B cell (primary cell): ENCODE results near the gene NAB2. TPM values are rescaled to one million over a fixed set of nuclear protein-coding genes. Genes with fewer than 3 reads are reported as not detected.

Experiments
- ATAC-seq: fragments of 200-7000 bp; cut with Tn5 transposase; one replicate; pipeline ENCODE4 v1.10.0; 2021; ENCODE audit warnings: low read depth, mild to moderate bottlenecking, moderate number of reproducible peaks, moderate library complexity
- CTCF ChIA-PET: fragments of 350-600 bp; sonication (Branson Sonifier 250); formaldehyde crosslinking; loops from one replicate; lab custom pipeline; 2021; ENCODE audit warnings: antibody characterized with exemption, inconsistent platforms; lab: Charles Lee
- POLR2A ChIA-PET: fragments of 350-600 bp; sonication (Branson Sonifier 250); formaldehyde crosslinking; loops from one replicate; lab custom pipeline; 2021; ENCODE audit warnings: antibody characterized with exemption; lab: Charles Lee
- DNase-seq: peaks from one replicate; pipeline ENCODE4 v3.0.0; 2013
- H2AFZ ChIP-seq: 2 replicates; pipeline ENCODE4 v1.6.1; 2012; ENCODE audit warnings: mild to moderate bottlenecking, low read depth, low read length; ENCODE audit not compliant: insufficient read depth, poor library complexity, severe bottlenecking
- H3K27ac ChIP-seq, 2 donors: 1 replicate in 1 of 2; 2 replicates in 1 of 2; pipeline ENCODE4 v1.5.1; 2012 to 2013; ENCODE audit warnings: low read length in 2 of 2, mild to moderate bottlenecking in 2 of 2, moderate library complexity in 1 of 2
- H3K27me3 ChIP-seq, 4 experiments: fragments of 200-600 bp in 1 of 4; sonication (generic) in 1 of 4; replicated peaks in 1 of 4; 1 replicate in 2 of 4; 2 replicates in 2 of 4; pipeline versions ENCODE4 v1.6.1 to v1.7.0; 2013 to 2016; ENCODE audit warnings: low read length in 3 of 4, mild to moderate bottlenecking in 2 of 4, mixed read lengths in 1 of 4, moderate library complexity in 1 of 4; ENCODE audit not compliant: insufficient read depth in 4 of 4, control insufficient read depth in 3 of 4; ENCODE audit errors: control extremely low read depth in 1 of 4
- H3K36me3 ChIP-seq, 2 experiments: replicated peaks in 1 of 2; 1 replicate in 1 of 2; 2 replicates in 1 of 2; pipeline versions ENCODE4 v1.6.1 to v1.7.1; 2013; ENCODE audit warnings: low read length in 1 of 2; ENCODE audit not compliant: insufficient read depth in 2 of 2, control insufficient read depth in 1 of 2; ENCODE audit errors: control extremely low read depth in 1 of 2, extremely low read depth in 1 of 2
- H3K4me1 ChIP-seq, 2 donors: fragments of 200-600 bp in 1 of 2; sonication (generic) in 1 of 2; 1 replicate in 1 of 2; 2 replicates in 1 of 2; pipeline versions ENCODE4 v1.5.1 to v1.6.1; 2013 to 2017; ENCODE audit warnings: low read length in 2 of 2; ENCODE audit not compliant: control insufficient read depth in 2 of 2, insufficient read depth in 2 of 2
- H3K4me2 ChIP-seq: replicated peaks from 2 replicates; pipeline ENCODE3; 2012; ENCODE audit warnings: mild to moderate bottlenecking, low read depth, low read length; ENCODE audit not compliant: poor library complexity, severe bottlenecking
- H3K4me3 ChIP-seq, 5 experiments: fragments of 200-600 bp in 1 of 5; sonication (generic) in 1 of 5; 1 replicate in 3 of 5; 2 replicates in 2 of 5; pipeline versions ENCODE4 v1.5.1 to v1.7.0; 2011 to 2016; ENCODE audit warnings: low read length in 4 of 5, mild to moderate bottlenecking in 4 of 5, low read depth in 2 of 5, control low read depth in 1 of 5, moderate library complexity in 1 of 5; ENCODE audit not compliant: insufficient read depth in 1 of 5; ENCODE audit errors: control extremely low read depth in 1 of 5, extremely low read depth in 1 of 5
- H3K79me2 ChIP-seq: fragments of 200-600 bp; sonication (generic); one replicate; pipeline ENCODE4 v1.6.0; 2016; ENCODE audit warnings: low read length; ENCODE audit not compliant: control insufficient read depth, insufficient read depth
- H3K9ac ChIP-seq: fragments of 200-600 bp; sonication (generic); 2 replicates; pipeline ENCODE4 v1.6.1; 2017; ENCODE audit warnings: mild to moderate bottlenecking, low read length, moderate library complexity
- H3K9me3 ChIP-seq, 3 donors: one replicate each; pipeline versions ENCODE4 v1.6.1 to v1.7.1; 2013; ENCODE audit warnings: low read length in 2 of 3; ENCODE audit not compliant: control insufficient read depth in 2 of 3, insufficient read depth in 1 of 3; ENCODE audit errors: control extremely low read depth in 1 of 3
- H4K20me1 ChIP-seq: 2 replicates; pipeline ENCODE4 v1.6.0; 2012; ENCODE audit warnings: mild to moderate bottlenecking, low read length; ENCODE audit not compliant: insufficient read depth, control insufficient read depth, poor library complexity, severe bottlenecking
- H3K27ac Mint-ChIP-seq: one replicate; pipeline ENCODE4 v1.8.0; 2021; ENCODE audit warnings: mixed read lengths
- H3K27me3 Mint-ChIP-seq: one replicate; pipeline ENCODE4 v1.8.0; 2021; ENCODE audit warnings: mixed read lengths
- H3K4me1 Mint-ChIP-seq: one replicate; pipeline ENCODE4 v1.8.0; 2021; ENCODE audit warnings: mixed read lengths
- H3K4me3 Mint-ChIP-seq: one replicate; pipeline ENCODE4 v1.8.0; 2021; ENCODE audit warnings: mixed read lengths
- H3K9me3 Mint-ChIP-seq: one replicate; pipeline ENCODE4 v1.8.0; 2022; ENCODE audit warnings: mixed read lengths; ENCODE audit not compliant: insufficient read depth
- CTCF ChIP-seq: fragments of 200-600 bp; IDR thresholded peaks from one replicate; pipeline ENCODE4 v1.8.0; 2022; ENCODE audit warnings: antibody characterized with exemption, mild to moderate bottlenecking
- EZH2 ChIP-seq: IDR thresholded peaks from 2 replicates; pipeline ENCODE4 v1.6.1; 2012; ENCODE audit warnings: borderline replicate concordance, low read depth, mild to moderate bottlenecking, moderate library complexity, low read length; ENCODE audit not compliant: insufficient read depth, poor library complexity, severe bottlenecking
- WGBS: methylation state at CpG from one replicate; pipeline ENCODE4 v1.1.5; 2013; ENCODE audit warnings: missing lambda C conversion rate; ENCODE audit not compliant: insufficient coverage; 5-methylcytosine and 5-hydroxymethylcytosine counted together
- intact Hi-C: fragments of 100-400 bp; cut with micrococcal nuclease; formaldehyde crosslinking; loops from one replicate; pipeline ENCODE4 v1.10.0; 2022
- polyA plus RNA-seq: library from polyadenylated mRNA; depleted of rRNA; stranded (reverse); fragments of >200 nt; gene quantifications from 2 replicates; pipeline ENCODE4 v1.2.3, GENCODE V29; 2012
- total RNA-seq, 2 donors: library from RNA; stranded (reverse); fragments of 120-200 nt in 1 of 2; gene quantifications; 1 replicate in 1 of 2; 2 replicates in 1 of 2; pipeline versions ENCODE4 v1.2.3 to v1.2.4, GENCODE V29; 2013 to 2022

The NAB2 gene
- total and polyA plus RNA-seq, 2 donors (not counting 1 experiment from before 2014, with no cell fraction given) = 6.7 to 52.1 TPM

- POLR2A ChIA-PET = interaction anchor here (0.5 to 2.1 kb wide), 6 partner anchors 15 to 939 kb away, joined by 3 to 14 read pairs (median 3); partner anchors contain the start of gene STAT6
- H3K4me3 ChIP-seq = peak overlapping the region in 4 of 5 experiments; percentile 67 to 88 (median 81)
- intact Hi-C loops = loop anchor here (1.0 to 5.0 kb wide), 2 partner anchors 116 to 370 kb away; no protein-coding TSS in a partner anchor
- CTCF ChIA-PET = interaction anchor here (0.9 to 8.1 kb wide), 14 partner anchors 10 to 122 kb away, joined by 3 to 108 read pairs (median 8); partner anchors contain the start of gene STAT6
- TF ChIP-seq CTCF (peak; percentile 17), EZH2 (no peak)
- peaks cover 0 to 2% (median 0%) of the 10 kb centered on the region in 3 donors for H3K9me3 ChIP-seq
- H3K9ac ChIP-seq = peak overlapping the region; percentile 87
- peak overlapping the region; percentile 100 for H3K4me2 ChIP-seq
- 9% methylated on average over 20 of the region's 26 CpGs for WGBS
- peaks cover 11 to 21% of the 10 kb centered on the region in 2 donors for H3K4me1 ChIP-seq
- H3K27me3 ChIP-seq = peaks cover 0 to 13% (median 3%) of the 10 kb centered on the region in 4 experiments
- ATAC-seq (peak; percentile 40), DNase-seq (peak; percentile 71)
- Mint-ChIP-seq H3K9me3 (no peaks in the 10 kb centered on the region), H3K4me1 (peaks cover 16% of the 10 kb centered on the region), H3K27ac (peak overlapping the region; percentile 34), H3K4me3 (peak overlapping the region; percentile 89), H3K27me3 (peaks cover 17% of the 10 kb centered on the region)
- H3K79me2 ChIP-seq = no peaks in the 10 kb centered on the region
- H2AFZ ChIP-seq = peak overlapping the region; percentile 98
- no peaks in the 10 kb centered on the region for H3K36me3 ChIP-seq
- no peak overlapping the region for H3K27ac ChIP-seq
- no peaks in the 10 kb centered on the region for H4K20me1 ChIP-seq
Observed at GRCh38 chr12:57127101-57127725, 38.3 kb downstream of the NAB2 start.
